ENCODE measurements around the gene SEPTIN6. TPM values are rescaled to one million over a fixed set of nuclear protein-coding genes. Genes with fewer than 3 reads are reported as not detected.

Gene SEPTIN6
- total and polyA plus RNA-seq, 4 donors, result 9.4 to 11.5 (median 10.6) TPM

- no peak for DNase-seq (ENCODE audit: low spot score)
- peaks cover 0 to 9% (median 2%) of the 10 kb centered on the region in 4 donors for H3K36me3 ChIP-seq (ENCODE audit: control insufficient read depth in 4 of 4, insufficient read depth in 3 of 4, low read depth in 1 of 4, low read length in 3 of 4)
- TF ChIP-seq HNF4G (IDR thresholded peaks at IDR 0.05) (no peak), JUND (IDR thresholded peaks at IDR 0.05) (no peak), ATF3 (IDR thresholded peaks at IDR 0.05) (no peak), EGR1 (IDR thresholded peaks at IDR 0.05; ENCODE audit: low read depth in 2 of 2) (no peak), YY1 (IDR thresholded peaks at IDR 0.05) (no peak), CTCF (IDR thresholded peaks at IDR 0.05; ENCODE audit: low read depth, low read length, missing input control) (no peak), RXRA (IDR thresholded peaks at IDR 0.05) (no peak), FOXA1 (IDR thresholded peaks at IDR 0.05) (no peak), TAF1 (conservative IDR thresholded peaks at IDR 0.05) (no peak), SP1 (IDR thresholded peaks at IDR 0.05) (no peak), RAD21 (IDR thresholded peaks at IDR 0.05) (no peak), MAX (IDR thresholded peaks at IDR 0.05) (no peak), NR2F2 (IDR thresholded peaks at IDR 0.05) (no peak), FOXA2 (IDR thresholded peaks at IDR 0.05) (no peak), GABPA (IDR thresholded peaks at IDR 0.05 in 1 of 2, conservative IDR thresholded peaks at IDR 0.05 in 1 of 2) (no peak)
- TF ChIP-seq, protein P1, sequence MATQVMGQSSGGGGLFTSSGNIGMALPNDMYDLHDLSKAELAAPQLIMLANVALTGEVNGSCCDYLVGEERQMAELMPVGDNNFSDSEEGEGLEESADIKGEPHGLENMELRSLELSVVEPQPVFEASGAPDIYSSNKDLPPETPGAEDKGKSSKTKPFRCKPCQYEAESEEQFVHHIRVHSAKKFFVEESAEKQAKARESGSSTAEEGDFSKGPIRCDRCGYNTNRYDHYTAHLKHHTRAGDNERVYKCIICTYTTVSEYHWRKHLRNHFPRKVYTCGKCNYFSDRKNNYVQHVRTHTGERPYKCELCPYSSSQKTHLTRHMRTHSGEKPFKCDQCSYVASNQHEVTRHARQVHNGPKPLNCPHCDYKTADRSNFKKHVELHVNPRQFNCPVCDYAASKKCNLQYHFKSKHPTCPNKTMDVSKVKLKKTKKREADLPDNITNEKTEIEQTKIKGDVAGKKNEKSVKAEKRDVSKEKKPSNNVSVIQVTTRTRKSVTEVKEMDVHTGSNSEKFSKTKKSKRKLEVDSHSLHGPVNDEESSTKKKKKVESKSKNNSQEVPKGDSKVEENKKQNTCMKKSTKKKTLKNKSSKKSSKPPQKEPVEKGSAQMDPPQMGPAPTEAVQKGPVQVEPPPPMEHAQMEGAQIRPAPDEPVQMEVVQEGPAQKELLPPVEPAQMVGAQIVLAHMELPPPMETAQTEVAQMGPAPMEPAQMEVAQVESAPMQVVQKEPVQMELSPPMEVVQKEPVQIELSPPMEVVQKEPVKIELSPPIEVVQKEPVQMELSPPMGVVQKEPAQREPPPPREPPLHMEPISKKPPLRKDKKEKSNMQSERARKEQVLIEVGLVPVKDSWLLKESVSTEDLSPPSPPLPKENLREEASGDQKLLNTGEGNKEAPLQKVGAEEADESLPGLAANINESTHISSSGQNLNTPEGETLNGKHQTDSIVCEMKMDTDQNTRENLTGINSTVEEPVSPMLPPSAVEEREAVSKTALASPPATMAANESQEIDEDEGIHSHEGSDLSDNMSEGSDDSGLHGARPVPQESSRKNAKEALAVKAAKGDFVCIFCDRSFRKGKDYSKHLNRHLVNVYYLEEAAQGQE (IDR thresholded peaks at IDR 0.05), result no peak
- TF ChIP-seq, protein P2, sequence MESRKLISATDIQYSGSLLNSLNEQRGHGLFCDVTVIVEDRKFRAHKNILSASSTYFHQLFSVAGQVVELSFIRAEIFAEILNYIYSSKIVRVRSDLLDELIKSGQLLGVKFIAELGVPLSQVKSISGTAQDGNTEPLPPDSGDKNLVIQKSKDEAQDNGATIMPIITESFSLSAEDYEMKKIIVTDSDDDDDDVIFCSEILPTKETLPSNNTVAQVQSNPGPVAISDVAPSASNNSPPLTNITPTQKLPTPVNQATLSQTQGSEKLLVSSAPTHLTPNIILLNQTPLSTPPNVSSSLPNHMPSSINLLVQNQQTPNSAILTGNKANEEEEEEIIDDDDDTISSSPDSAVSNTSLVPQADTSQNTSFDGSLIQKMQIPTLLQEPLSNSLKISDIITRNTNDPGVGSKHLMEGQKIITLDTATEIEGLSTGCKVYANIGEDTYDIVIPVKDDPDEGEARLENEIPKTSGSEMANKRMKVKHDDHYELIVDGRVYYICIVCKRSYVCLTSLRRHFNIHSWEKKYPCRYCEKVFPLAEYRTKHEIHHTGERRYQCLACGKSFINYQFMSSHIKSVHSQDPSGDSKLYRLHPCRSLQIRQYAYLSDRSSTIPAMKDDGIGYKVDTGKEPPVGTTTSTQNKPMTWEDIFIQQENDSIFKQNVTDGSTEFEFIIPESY (IDR thresholded peaks at IDR 0.05), result no peak
- no peak overlapping the region for H3K9ac ChIP-seq (ENCODE audit: low read depth in 1 of 2, low read length in 2 of 2)
- no peak overlapping the region for H3K27ac ChIP-seq (ENCODE audit: low read depth in 1 of 2, low read length in 2 of 2)
- H3K4me1 ChIP-seq (ENCODE audit: control insufficient read depth in 4 of 4, insufficient read depth in 4 of 4, low read length in 3 of 4), result no peaks in the 10 kb centered on the region
- no peak overlapping the region for H3K4me3 ChIP-seq (ENCODE audit: low read depth in 1 of 3, low read length in 3 of 3)
- no peaks in the 10 kb centered on the region for H3K27me3 ChIP-seq (ENCODE audit: control insufficient read depth in 4 of 4, insufficient read depth in 4 of 4, low read length in 3 of 4)
- no peaks in the 10 kb centered on the region for H3K9me3 ChIP-seq (ENCODE audit: control insufficient read depth in 4 of 4, low read length in 3 of 4)
Measured at GRCh38 chrX:119659522-119659921, 33.4 kb downstream of the SEPTIN6 start.

DNA sequence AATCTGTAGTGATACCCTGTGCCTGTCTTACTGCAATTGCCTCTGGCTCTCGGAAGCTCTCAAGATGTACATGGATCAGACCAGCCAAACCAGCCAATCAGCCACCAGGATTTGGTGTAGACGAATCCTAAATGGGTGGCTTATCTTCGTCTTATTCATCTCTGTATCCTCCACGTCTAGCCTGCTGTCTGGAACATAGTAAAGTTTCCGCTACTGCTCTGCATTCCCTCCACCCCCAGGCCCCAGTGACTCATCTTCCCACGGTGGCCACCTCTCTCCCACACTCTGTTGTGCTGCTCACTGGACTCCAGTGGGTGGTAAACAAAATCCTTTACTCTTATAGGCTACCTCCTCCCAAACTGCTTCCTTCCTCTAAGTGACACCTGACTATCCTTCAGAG, 37.8 kb downstream of the SEPTIN6 start:
- DNase-seq (ENCODE audit: low spot score), result no peak

More for the DNA sequence above, 37.8 kb downstream of the SEPTIN6 start:
- Histone ChIP-seq H3K27me3 (ENCODE audit: control insufficient read depth in 4 of 4, insufficient read depth in 4 of 4, low read length in 3 of 4) (no peaks in the 10 kb centered on the region), H3K4me3 (ENCODE audit: low read depth in 1 of 3, low read length in 3 of 3) (no peak overlapping the region), H3K4me1 (ENCODE audit: control insufficient read depth in 4 of 4, insufficient read depth in 4 of 4, low read length in 3 of 4) (no peaks in the 10 kb centered on the region), H3K9ac (ENCODE audit: low read depth in 1 of 2, low read length in 2 of 2) (no peak overlapping the region), H3K36me3 (ENCODE audit: control insufficient read depth in 4 of 4, insufficient read depth in 3 of 4, low read depth in 1 of 4, low read length in 3 of 4) (peaks cover 0 to 8% (median 4%) of the 10 kb centered on the region in 4 donors), H3K27ac (ENCODE audit: low read depth in 1 of 2, low read length in 2 of 2) (no peak overlapping the region), H3K9me3 (ENCODE audit: control insufficient read depth in 4 of 4, low read length in 3 of 4) (no peaks in the 10 kb centered on the region)
- TF ChIP-seq SP1 (IDR thresholded peaks at IDR 0.05) (no peak), FOXA1 (IDR thresholded peaks at IDR 0.05) (no peak)
- WGBS, result 80% methylated on average over 6 of the region's 6 CpGs

All from liver (tissue), 9 donors.